Stimulated activated CD4-positive, alpha-beta T cell treated with anti-CD3 and anti-CD28 coated beads, Interleukin-12 subunit alpha, Interleukin-12 subunit beta, amount 100 ng/mL, for 48 hours (primary cell): ENCODE data around the gene LAMA1.

Source experiments
- DNase-seq, 3 donors: peaks; one replicate each; pipeline ENCODE4 v3.0.0-alpha.2; 2020; ENCODE audit warnings: low read depth in 2 of 3, low spot score in 1 of 3

Gene LAMA1

GRCh38 chr18:7000484-7001096 lies 117.0 kb downstream of the LAMA1 start:
- DNase-seq: no peak

GRCh38 chr18:6997808-6998207 lies 119.8 kb downstream of the LAMA1 start:
- DNase-seq: no peak

- no peak for DNase-seq
Observed at GRCh38 chr18:6994771-6995430, 122.7 kb downstream of the LAMA1 start.

GRCh38 chr18:6994056-6994770 lies 123.4 kb downstream of the LAMA1 start:
- DNase-seq: no peak

GRCh38 chr18:6992761-6993160 lies 124.8 kb downstream of the LAMA1 start:
- no peak for DNase-seq

- DNase-seq: no peak
Observed at GRCh38 chr18:6983366-6983765, 134.2 kb downstream of the LAMA1 start.

- DNase-seq: no peak
Observed at GRCh38 chr18:6982398-6982797, 135.2 kb downstream of the LAMA1 start.

GRCh38 chr18:6980363-6980762 lies 137.2 kb downstream of the LAMA1 start:
- no peak for DNase-seq

GRCh38 chr18:6979954-6980353 lies 137.6 kb downstream of the LAMA1 start:
- no peak for DNase-seq

- no peak for DNase-seq
Observed at GRCh38 chr18:6976935-6977334, 140.7 kb downstream of the LAMA1 start.

- DNase-seq: no peak
Observed at GRCh38 chr18:6975084-6975483, 142.5 kb downstream of the LAMA1 start.

- DNase-seq: no peak
Observed at GRCh38 chr18:6971823-6972478, 145.6 kb downstream of the LAMA1 start.

- no peak for DNase-seq
Observed at GRCh38 chr18:6963452-6964097, 154.0 kb downstream of the LAMA1 start.

- DNase-seq: no peak
Observed at GRCh38 chr18:6962571-6963451, 154.8 kb downstream of the LAMA1 start.

- DNase-seq: no peak
Observed at GRCh38 chr18:6961331-6961730, 156.3 kb downstream of the LAMA1 start.

- no peak for DNase-seq
Observed at GRCh38 chr18:6960656-6961055, 156.9 kb downstream of the LAMA1 start.

GRCh38 chr18:6960124-6960523 lies 157.5 kb downstream of the LAMA1 start:
- no peak for DNase-seq

GRCh38 chr18:6959110-6959509 lies 158.5 kb downstream of the LAMA1 start:
- DNase-seq: no peak

- DNase-seq: no peak
Observed at GRCh38 chr18:6956999-6957398, 160.6 kb downstream of the LAMA1 start.

GRCh38 chr18:6956495-6956894 lies 161.1 kb downstream of the LAMA1 start:
- DNase-seq: no peak
